ENCODE data around the gene DENND6B.

The DENND6B gene

DNA sequence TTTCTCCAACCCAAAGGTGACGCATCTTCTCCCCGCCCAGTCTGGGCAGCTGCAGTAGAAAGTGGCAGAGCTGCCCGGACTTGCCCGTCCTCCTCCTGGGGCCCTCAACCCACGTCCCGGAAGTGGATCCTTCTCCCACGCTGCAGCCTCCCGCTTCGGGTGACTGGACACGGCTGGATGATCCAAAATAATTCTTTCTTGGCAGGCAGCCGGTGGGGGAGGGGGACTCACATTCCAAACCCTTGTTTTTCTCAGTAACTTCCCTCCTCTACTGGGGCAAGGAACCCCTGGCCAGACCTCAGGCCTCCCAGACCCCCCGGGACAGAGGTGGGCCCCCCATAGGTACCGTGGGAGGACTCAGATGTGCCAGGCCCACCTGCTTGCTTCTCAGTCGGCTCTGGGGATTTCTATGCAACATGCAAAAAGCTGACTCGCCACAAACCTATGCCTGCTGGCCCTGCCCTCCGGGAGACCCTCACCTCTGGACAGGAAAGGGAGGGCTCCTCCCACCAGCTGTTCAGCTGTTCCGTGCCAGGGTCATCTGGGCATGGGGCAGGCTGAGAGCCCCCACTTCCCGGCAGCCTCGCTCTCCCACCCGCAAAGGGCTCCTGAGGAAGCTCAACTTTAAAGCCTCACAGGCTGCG, 20.8 kb downstream of the DENND6B start:
- no peak for TF ChIP-seq CTCF (IDR thresholded peaks at IDR 0.05)

DNA sequence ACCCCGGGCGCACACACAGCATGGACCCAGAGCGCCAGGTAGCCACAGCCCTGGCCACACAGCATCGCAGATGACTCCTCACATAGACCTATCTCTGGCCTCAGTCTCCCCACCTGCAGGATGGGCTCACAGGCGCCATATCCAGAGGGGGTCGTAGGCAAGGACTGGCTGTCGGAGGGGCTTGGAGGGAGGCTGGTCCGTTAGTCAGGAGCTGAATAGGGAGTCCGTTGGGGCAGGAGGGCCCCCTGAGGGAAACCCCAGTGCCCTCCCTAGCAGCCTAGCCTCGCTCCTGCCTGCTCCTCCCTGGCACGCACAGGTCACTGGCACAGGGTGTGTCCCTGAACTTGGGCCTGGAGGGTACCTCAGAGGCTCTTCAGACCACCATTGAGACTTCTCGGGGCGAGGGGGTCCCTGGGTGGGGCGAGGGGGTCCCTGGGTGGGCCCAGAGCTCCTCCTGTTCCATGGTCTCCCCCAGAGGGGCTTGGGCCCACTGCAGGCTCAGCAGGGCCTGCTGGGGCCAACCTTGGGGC, 21.4 kb downstream of the DENND6B start:
- no peak for TF ChIP-seq CTCF (IDR thresholded peaks at IDR 0.05)

DNA sequence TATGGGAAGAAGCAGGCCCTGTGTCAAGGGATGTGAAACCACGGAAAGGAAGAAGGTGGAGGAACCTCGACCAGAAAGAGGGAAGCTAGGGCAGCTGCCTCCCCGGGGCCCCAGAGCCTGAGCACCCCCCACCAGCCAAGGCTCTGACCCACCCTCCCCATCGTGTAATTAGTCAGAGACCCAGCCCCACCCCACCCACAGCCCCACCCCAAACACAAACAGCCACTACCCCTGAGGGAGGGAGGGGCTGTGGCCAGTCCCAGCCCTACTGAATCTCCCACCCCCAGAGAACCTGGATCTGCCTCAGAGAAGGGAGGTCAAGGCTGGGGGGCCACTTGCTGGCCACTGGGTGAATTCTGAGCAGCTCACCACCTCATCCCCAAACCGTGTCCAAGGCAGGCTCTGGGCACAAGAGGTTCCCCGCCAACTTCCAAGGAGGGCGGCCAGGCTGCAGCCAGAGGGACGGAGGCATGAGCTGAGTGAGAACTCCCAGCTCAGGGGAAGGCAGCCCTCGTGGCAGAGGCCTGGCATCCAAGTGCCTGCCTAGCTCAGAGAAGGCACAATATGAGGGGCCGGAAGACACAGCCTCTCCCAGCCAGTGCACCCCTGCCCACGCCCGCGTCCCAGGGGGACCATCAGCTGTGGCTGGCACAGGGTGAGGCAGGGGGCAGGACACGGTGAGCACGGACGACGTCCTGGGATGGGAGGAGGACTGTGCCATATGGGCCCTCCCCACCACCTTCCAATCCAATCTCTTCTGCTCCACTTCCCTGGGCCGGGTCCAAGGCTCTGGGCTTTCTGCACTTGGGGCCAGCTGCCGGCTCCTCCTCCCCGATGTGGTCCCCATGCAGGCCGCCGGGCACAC, 22.1 kb downstream of the DENND6B start:
- no peak for TF ChIP-seq CTCF (IDR thresholded peaks at IDR 0.05)

- no peak for TF ChIP-seq CTCF (IDR thresholded peaks at IDR 0.05)
Observed at GRCh38 chr22:50303848-50304527, 22.8 kb downstream of the DENND6B start.

- no peak for TF ChIP-seq CTCF (IDR thresholded peaks at IDR 0.05)
Observed at GRCh38 chr22:50303515-50303847, 23.3 kb downstream of the DENND6B start.

DNA sequence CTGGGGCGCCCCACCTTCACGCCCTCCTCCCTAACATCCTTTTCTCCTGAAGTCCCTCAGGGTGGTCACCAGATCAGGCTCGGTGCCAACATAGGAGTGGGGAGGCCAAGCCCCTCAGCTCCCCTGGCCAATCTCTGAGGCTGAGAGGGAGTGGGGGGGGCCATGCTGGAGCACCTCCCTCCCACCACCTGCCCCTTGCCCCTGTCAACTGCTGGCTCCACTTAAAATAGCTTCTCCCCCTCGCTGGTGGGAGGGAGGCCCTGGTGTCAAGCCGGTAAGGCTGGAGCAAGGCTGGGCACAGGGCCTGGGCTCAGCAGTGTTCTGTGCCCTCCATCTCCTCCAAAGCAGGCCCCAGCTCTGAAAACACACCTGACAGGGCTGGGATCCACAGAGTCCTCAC, 24.2 kb downstream of the DENND6B start:
- no peak for TF ChIP-seq CTCF (IDR thresholded peaks at IDR 0.05)

GRCh38 chr22:50302041-50302541, 24.7 kb downstream of the DENND6B start:
- no peak for TF ChIP-seq CTCF (IDR thresholded peaks at IDR 0.05)

Data from LNCAP (cell line).